HepG2 (cell line): Measurements from ENCODE around the gene PRM3. TPM values are rescaled to one million over a fixed set of nuclear protein-coding genes. Genes with fewer than 3 reads are reported as not detected.
A peak's percentile ranks its signal among the peaks of the same experiment; 100 is the strongest.

Experiments used
- CCAR2 ChIP-seq: fragments of 200-400 bp; formaldehyde crosslinking; optimal IDR thresholded peaks from 2 replicates; pipeline ENCODE3; 2018; ENCODE audit warnings: low read depth, mild to moderate bottlenecking, low read length, moderate library complexity
- CSRNP1 ChIP-seq: sonication (generic); formaldehyde crosslinking; IDR thresholded peaks from 2 replicates; pipeline ENCODE4 v1.8.1; 2023; ENCODE audit warnings: mild to moderate bottlenecking, missing genetic modification reagents
- FOXO1 ChIP-seq: sonication (generic); formaldehyde crosslinking; IDR thresholded peaks from 2 replicates; pipeline ENCODE4 v1.4.0; 2020; ENCODE audit warnings: missing genetic modification reagents
- HIVEP1 ChIP-seq: sonication (generic); formaldehyde crosslinking; IDR thresholded peaks from 2 replicates; pipeline ENCODE4 v1.4.0; 2020; ENCODE audit warnings: mild to moderate bottlenecking, missing genetic modification reagents
- HNRNPK ChIP-seq: fragments of 200-400 bp; formaldehyde crosslinking; IDR thresholded peaks from 2 replicates; pipeline ENCODE4 v1.6.1; 2018; ENCODE audit warnings: low read length, low read depth, moderate library complexity, mild to moderate bottlenecking; ENCODE audit not compliant: poor library complexity, severe bottlenecking
- HOXA7 ChIP-seq: sonication (generic); formaldehyde crosslinking; IDR thresholded peaks from 2 replicates; pipeline ENCODE4 v1.8.1; 2022; ENCODE audit warnings: mild to moderate bottlenecking, missing genetic modification reagents, moderate library complexity
- JUN ChIP-seq: sonication (generic); formaldehyde crosslinking; IDR thresholded peaks from 2 replicates; pipeline ENCODE4 v1.4.0; 2020; ENCODE audit warnings: mild to moderate bottlenecking, missing genetic modification reagents
- NBN ChIP-seq: fragments of 450-650 bp; conservative IDR thresholded peaks from 2 replicates; pipeline ENCODE4 v1.6.1; 2017
- NR2F6 ChIP-seq, 2 experiments: IDR thresholded peaks; 2 replicates each; pipeline ENCODE4 v1.6.1; 2016; ENCODE audit warnings: antibody characterized with exemption in 1 of 2, mild to moderate bottlenecking in 1 of 2
- SIX1 ChIP-seq: sonication (generic); formaldehyde crosslinking; IDR thresholded peaks from 2 replicates; pipeline ENCODE4 v1.4.0; 2020; ENCODE audit warnings: missing genetic modification reagents, borderline replicate concordance
- SMYD3 ChIP-seq: sonication (generic); formaldehyde crosslinking; IDR thresholded peaks from 2 replicates; pipeline ENCODE4 v1.8.1; 2023; ENCODE audit warnings: mild to moderate bottlenecking, missing genetic modification reagents
- TBX3 ChIP-seq: fragments of 450-650 bp; IDR thresholded peaks from 2 replicates; pipeline ENCODE4 v1.6.1; 2017; ENCODE audit warnings: antibody characterized with exemption, mild to moderate bottlenecking, inconsistent platforms, borderline replicate concordance
- TERF1 ChIP-seq: sonication (generic); formaldehyde crosslinking; IDR thresholded peaks from 2 replicates; pipeline ENCODE4 v1.8.0; 2022; ENCODE audit warnings: mild to moderate bottlenecking, missing genetic modification reagents, moderate library complexity
- ZFP36 ChIP-seq: fragments of 150-350 bp; IDR thresholded peaks from 2 replicates; pipeline ENCODE4 v1.6.1; 2018; ENCODE audit warnings: borderline replicate concordance, low read length, low read depth; ENCODE audit not compliant: partially characterized antibody
- ZFP37 ChIP-seq: sonication (generic); formaldehyde crosslinking; IDR thresholded peaks from 2 replicates; pipeline ENCODE4 v1.4.0; 2020; ENCODE audit warnings: missing genetic modification reagents, borderline replicate concordance
- ZNF329 ChIP-seq: sonication (generic); formaldehyde crosslinking; IDR thresholded peaks from 2 replicates; pipeline ENCODE4 v1.9.0; 2021; ENCODE audit warnings: low read depth, mild to moderate bottlenecking, missing genetic modification reagents
- ZNF343 ChIP-seq: sonication (generic); formaldehyde crosslinking; IDR thresholded peaks from 2 replicates; pipeline ENCODE4 v1.4.0; 2020; ENCODE audit warnings: mild to moderate bottlenecking, missing genetic modification reagents
- ZNF354B ChIP-seq: sonication (generic); formaldehyde crosslinking; IDR thresholded peaks from 2 replicates; pipeline ENCODE4 v1.8.0; 2022; ENCODE audit warnings: mild to moderate bottlenecking, missing genetic modification reagents
- ZNF564 ChIP-seq: sonication (generic); formaldehyde crosslinking; IDR thresholded peaks from 2 replicates; pipeline ENCODE4 v1.8.1; 2023; ENCODE audit warnings: mild to moderate bottlenecking, missing genetic modification reagents
- ZNF614 ChIP-seq: IDR thresholded peaks from 2 replicates; pipeline ENCODE4 v1.6.1; 2018; ENCODE audit warnings: missing biosample characterization, missing genetic modification reagents, inconsistent platforms, borderline replicate concordance
- ZNF792 ChIP-seq: IDR thresholded peaks from 2 replicates; pipeline ENCODE4 v1.6.1; 2016
- ZSCAN30 ChIP-seq: sonication (generic); formaldehyde crosslinking; IDR thresholded peaks from 2 replicates; pipeline ENCODE4 v1.5.0; 2020; ENCODE audit warnings: mild to moderate bottlenecking, missing genetic modification reagents
- polyA plus RNA-seq, 8 experiments: library from polyadenylated mRNA; depleted of rRNA in 3 of 8; stranded (reverse) in 7 of 8; unstranded in 1 of 8; fragments of >200 nt; fragmentation: Illumina TruSeq in 4 of 8; extraction: Trizol in 4 of 8; gene quantifications; 2 replicates each; pipeline versions ENCODE4 v1.2.1 to v1.2.3, GENCODE V29; 2011 to 2016; ENCODE audit warnings: low read depth in 4 of 8, missing spikeins in 1 of 8, mixed read lengths in 1 of 8; ENCODE audit not compliant: insufficient read depth in 1 of 8
- total RNA-seq, 5 experiments: library from RNA; depleted of rRNA; stranded (reverse); fragments of >200 nt; fragmentation: Illumina TruSeq; extraction: Trizol; gene quantifications; 2 replicates each; pipeline ENCODE4 v1.2.3, GENCODE V29; 2016; ENCODE audit warnings: low read depth in 1 of 5
- TF ChIP-seq, protein P1 (sequence below): sonication (generic); formaldehyde crosslinking; IDR thresholded peaks from 2 replicates; pipeline ENCODE4 v1.4.0; 2020; ENCODE audit warnings: mild to moderate bottlenecking, low read depth, missing genetic modification reagents

Gene PRM3
- total and polyA plus RNA-seq, 2 of the 13 experiments (the other 11 are each of a cell fraction or from before 2014, with no cell fraction given), result not detected

- TF ChIP-seq ZFP36 (no peak), JUN (no peak), NBN (no peak), ZNF614 (CRISPR knock-in tag) (0 out of 2 replicates have a peak, but pooled peaks have one; percentile 3), HIVEP1 (CRISPR knock-in tag) (no peak), ZNF329 (CRISPR knock-in tag) (no peak), FOXO1 (CRISPR knock-in tag) (no peak), NR2F6 (IDR thresholded peaks at IDR 0.05) (no peak), NR2F6 (CRISPR knock-in tag; IDR thresholded peaks at IDR 0.05) (peak; percentile 29; the same call in 1 of the 2 replicates), ZNF564 (CRISPR knock-in tag) (no peak), HNRNPK (no peak), CSRNP1 (CRISPR knock-in tag) (no peak; the same call in none of the 2 replicates), ZSCAN30 (CRISPR knock-in tag) (no peak), ZFP37 (CRISPR knock-in tag) (no peak), HOXA7 (CRISPR knock-in tag) (no peak), SMYD3 (peak; percentile 95), TBX3 (no peak), SIX1 (CRISPR knock-in tag) (no peak), TERF1 (CRISPR knock-in tag) (no peak), CCAR2 (no peak), ZNF343 (0 out of 2 replicates have a peak, but pooled peaks have one; percentile 21), ZNF354B (0 out of 2 replicates have a peak, but pooled peaks have one; percentile 84), ZNF792 (CRISPR knock-in tag) (no peak)
- TF ChIP-seq, protein P1, sequence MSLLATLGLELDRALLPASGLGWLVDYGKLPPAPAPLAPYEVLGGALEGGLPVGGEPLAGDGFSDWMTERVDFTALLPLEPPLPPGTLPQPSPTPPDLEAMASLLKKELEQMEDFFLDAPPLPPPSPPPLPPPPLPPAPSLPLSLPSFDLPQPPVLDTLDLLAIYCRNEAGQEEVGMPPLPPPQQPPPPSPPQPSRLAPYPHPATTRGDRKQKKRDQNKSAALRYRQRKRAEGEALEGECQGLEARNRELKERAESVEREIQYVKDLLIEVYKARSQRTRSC, result peak; percentile 26; the same call in 1 of the 2 replicates
Measured at GRCh38 chr16:11278681-11279628, 5.5 kb upstream of the PRM3 start (continued).
